HEK293 (cell line): ENCODE data around the gene LAMA5.

Source experiments
- CTCF ChIA-PET: fragments of 350-600 bp; formaldehyde crosslinking; extraction: SDS; loops from one replicate; lab custom pipeline; 2021; ENCODE audit warnings: antibody characterized with exemption; lab: Yijun Ruan, JAX
- POLR2A ChIA-PET: fragments of 300-600 bp; formaldehyde crosslinking; extraction: SDS; loops from one replicate; lab custom pipeline; 2020; ENCODE audit warnings: antibody characterized with exemption, inconsistent platforms; lab: Yijun Ruan, JAX
- H3K27ac ChIP-seq: fragments of 200-500 bp; sonication (Bioruptor generic); 2 replicates; pipeline ENCODE4 v1.5.1; 2014; ENCODE audit warnings: low read depth, low read length, control low read depth, inconsistent platforms; ENCODE audit errors: extremely low read depth
- H3K36me3 ChIP-seq, 2 experiments: fragments of 200-500 bp in 1 of 2; sonication (Bioruptor generic) in 1 of 2; 1 replicate in 1 of 2; 2 replicates in 1 of 2; pipeline ENCODE4 v1.5.1; 2014 to 2017; ENCODE audit warnings: inconsistent platforms in 2 of 2, low read length in 2 of 2; ENCODE audit not compliant: control insufficient read depth in 2 of 2, insufficient read depth in 1 of 2
- H3K4me1 ChIP-seq: fragments of 200-500 bp; sonication (Bioruptor generic); 2 replicates; pipeline ENCODE4 v1.5.1; 2014; ENCODE audit warnings: mild to moderate bottlenecking, low read length, inconsistent platforms; ENCODE audit not compliant: control insufficient read depth, insufficient read depth
- H3K4me3 ChIP-seq: 2 replicates; pipeline ENCODE4 v1.5.1; 2011; ENCODE audit warnings: low read depth, mild to moderate bottlenecking, control low read depth, low read length, moderate library complexity
- H3K9me3 ChIP-seq: fragments of 200-500 bp; sonication (Bioruptor generic); 2 replicates; pipeline ENCODE4 v1.5.1; 2014; ENCODE audit warnings: low read depth, low read length, inconsistent platforms; ENCODE audit not compliant: control insufficient read depth, insufficient read depth
- BCL6B ChIP-seq: fragments of 450-650 bp; formaldehyde crosslinking; IDR thresholded peaks from 2 replicates; pipeline ENCODE4 v1.5.1; 2017; ENCODE audit warnings: missing biosample characterization, missing genetic modification characterization
- GLI2 ChIP-seq: fragments of 450-650 bp; formaldehyde crosslinking; IDR thresholded peaks from 2 replicates; pipeline ENCODE4; 2017; ENCODE audit warnings: missing biosample characterization, missing genetic modification characterization, low read depth, borderline replicate concordance
- KLF16 ChIP-seq: fragments of 450-650 bp; formaldehyde crosslinking; IDR thresholded peaks from 2 replicates; pipeline ENCODE4 v1.5.1; 2017; ENCODE audit warnings: missing biosample characterization, missing genetic modification characterization
- OVOL3 ChIP-seq: fragments of 450-650 bp; formaldehyde crosslinking; IDR thresholded peaks from 2 replicates; pipeline ENCODE4 v1.5.1; 2016; ENCODE audit warnings: missing biosample characterization, missing genetic modification characterization
- SCRT1 ChIP-seq: fragments of 450-650 bp; formaldehyde crosslinking; IDR thresholded peaks from 2 replicates; pipeline ENCODE4 v1.5.1; 2016; ENCODE audit warnings: missing biosample characterization, missing genetic modification characterization, borderline replicate concordance
- TCF7L2 ChIP-seq: IDR thresholded peaks from 2 replicates; pipeline ENCODE4 v1.6.1; 2011; ENCODE audit warnings: low read depth, mild to moderate bottlenecking, inconsistent platforms, low read length, moderate library complexity, borderline replicate concordance
- ZBTB1 ChIP-seq: fragments of 450-650 bp; formaldehyde crosslinking; IDR thresholded peaks from 2 replicates; pipeline ENCODE4 v1.5.1; 2016; ENCODE audit warnings: missing biosample characterization, missing genetic modification characterization
- ZBTB48 ChIP-seq: fragments of 450-650 bp; formaldehyde crosslinking; IDR thresholded peaks from 2 replicates; pipeline ENCODE4 v1.5.1; 2016; ENCODE audit warnings: missing biosample characterization, missing genetic modification characterization
- ZBTB49 ChIP-seq: fragments of 450-650 bp; formaldehyde crosslinking; IDR thresholded peaks from 2 replicates; pipeline ENCODE4 v1.5.1; 2016; ENCODE audit warnings: missing biosample characterization, missing genetic modification characterization, low read depth
- ZFHX2 ChIP-seq: fragments of 450-650 bp; formaldehyde crosslinking; conservative IDR thresholded peaks from 2 replicates; pipeline ENCODE4 v1.5.1; 2016; ENCODE audit warnings: missing biosample characterization, missing genetic modification characterization
- ZNF133 ChIP-seq: fragments of 450-650 bp; formaldehyde crosslinking; IDR thresholded peaks from 2 replicates; pipeline ENCODE4 v1.5.1; 2016; ENCODE audit warnings: missing biosample characterization, missing genetic modification characterization
- ZNF146 ChIP-seq: fragments of 450-650 bp; formaldehyde crosslinking; IDR thresholded peaks from 2 replicates; pipeline ENCODE4 v1.5.1; 2016; ENCODE audit warnings: missing biosample characterization, missing genetic modification characterization
- ZNF18 ChIP-seq: fragments of 450-650 bp; formaldehyde crosslinking; IDR thresholded peaks from 2 replicates; pipeline ENCODE4 v1.5.1; 2016; ENCODE audit warnings: missing biosample characterization, missing genetic modification characterization
- ZNF214 ChIP-seq: fragments of 450-650 bp; formaldehyde crosslinking; IDR thresholded peaks from 2 replicates; pipeline ENCODE4 v1.5.1; 2017; ENCODE audit warnings: missing biosample characterization, mild to moderate bottlenecking, missing genetic modification characterization, borderline replicate concordance
- ZNF529 ChIP-seq: fragments of 450-650 bp; formaldehyde crosslinking; IDR thresholded peaks from 2 replicates; pipeline ENCODE4 v1.5.1; 2017; ENCODE audit warnings: missing genetic modification characterization, missing biosample characterization; ENCODE audit not compliant: insufficient replicate concordance
- ZNF658 ChIP-seq: fragments of 450-650 bp; formaldehyde crosslinking; IDR thresholded peaks from 2 replicates; pipeline ENCODE4; 2016; ENCODE audit warnings: missing biosample characterization, missing genetic modification characterization
- ZNF692 ChIP-seq: fragments of 450-650 bp; formaldehyde crosslinking; IDR thresholded peaks from 2 replicates; pipeline ENCODE4 v1.5.1; 2016; ENCODE audit warnings: missing biosample characterization, missing genetic modification characterization
- ZNF747 ChIP-seq: fragments of 450-650 bp; formaldehyde crosslinking; IDR thresholded peaks from 2 replicates; pipeline ENCODE4 v1.5.1; 2016; ENCODE audit warnings: missing biosample characterization, missing genetic modification characterization
- ZSCAN18 ChIP-seq: fragments of 450-650 bp; formaldehyde crosslinking; IDR thresholded peaks from 2 replicates; pipeline ENCODE4 v1.5.1; 2016; ENCODE audit warnings: missing biosample characterization, missing genetic modification characterization
- TF ChIP-seq, protein P1 (sequence below): fragments of 450-650 bp; formaldehyde crosslinking; IDR thresholded peaks from 2 replicates; pipeline ENCODE4 v1.5.1; 2017; ENCODE audit warnings: missing biosample characterization, missing genetic modification characterization
- TF ChIP-seq, protein P2 (sequence below): fragments of 450-650 bp; formaldehyde crosslinking; IDR thresholded peaks from 2 replicates; pipeline ENCODE4 v1.5.1; 2016; ENCODE audit warnings: missing biosample characterization, missing genetic modification characterization

LAMA5 gene

DNA sequence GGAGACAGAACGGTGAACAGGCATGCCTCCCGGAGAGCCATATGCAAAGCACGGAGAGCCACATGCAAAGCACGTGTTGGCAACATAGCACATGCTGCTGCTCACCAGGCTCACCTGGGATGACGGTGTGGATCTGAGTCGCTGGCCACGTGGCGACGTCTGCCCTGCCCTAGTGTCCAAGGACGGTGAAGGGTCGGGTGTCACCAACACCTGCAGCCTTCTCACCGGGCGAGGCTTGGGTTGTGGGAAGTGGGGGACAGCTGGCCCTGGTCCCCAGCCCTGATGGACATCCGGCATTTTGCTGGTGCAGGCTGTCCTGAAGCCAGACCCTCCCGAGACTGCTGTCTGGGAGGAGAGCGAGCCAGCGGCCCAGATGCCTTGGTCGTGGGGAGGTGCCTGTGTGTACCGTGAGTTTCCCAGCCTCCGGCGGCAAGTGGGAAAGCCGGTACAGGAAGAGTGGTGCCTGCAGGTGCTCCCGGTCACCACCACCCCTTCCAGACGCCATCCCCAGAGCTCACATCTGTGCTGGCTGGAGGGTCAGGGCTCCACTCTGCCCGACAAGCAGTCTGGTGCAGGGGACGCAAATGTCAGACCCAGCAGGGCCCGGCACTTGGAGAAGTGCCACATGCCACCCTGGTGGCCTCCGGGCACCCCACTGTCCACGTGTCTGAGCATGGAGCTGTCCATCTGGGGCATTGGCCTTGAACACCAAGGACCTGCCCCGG lies 70.2 kb downstream of the LAMA5 start (continued):
- TF ChIP-seq ZBTB48 (tag by site-specific recombination), result no peak
- no peak for TF ChIP-seq OVOL3 (tag by site-specific recombination)
- TF ChIP-seq GLI2 (tag by site-specific recombination), result no peak
- no peak for TF ChIP-seq BCL6B (tag by site-specific recombination)
- TF ChIP-seq, protein P1, sequence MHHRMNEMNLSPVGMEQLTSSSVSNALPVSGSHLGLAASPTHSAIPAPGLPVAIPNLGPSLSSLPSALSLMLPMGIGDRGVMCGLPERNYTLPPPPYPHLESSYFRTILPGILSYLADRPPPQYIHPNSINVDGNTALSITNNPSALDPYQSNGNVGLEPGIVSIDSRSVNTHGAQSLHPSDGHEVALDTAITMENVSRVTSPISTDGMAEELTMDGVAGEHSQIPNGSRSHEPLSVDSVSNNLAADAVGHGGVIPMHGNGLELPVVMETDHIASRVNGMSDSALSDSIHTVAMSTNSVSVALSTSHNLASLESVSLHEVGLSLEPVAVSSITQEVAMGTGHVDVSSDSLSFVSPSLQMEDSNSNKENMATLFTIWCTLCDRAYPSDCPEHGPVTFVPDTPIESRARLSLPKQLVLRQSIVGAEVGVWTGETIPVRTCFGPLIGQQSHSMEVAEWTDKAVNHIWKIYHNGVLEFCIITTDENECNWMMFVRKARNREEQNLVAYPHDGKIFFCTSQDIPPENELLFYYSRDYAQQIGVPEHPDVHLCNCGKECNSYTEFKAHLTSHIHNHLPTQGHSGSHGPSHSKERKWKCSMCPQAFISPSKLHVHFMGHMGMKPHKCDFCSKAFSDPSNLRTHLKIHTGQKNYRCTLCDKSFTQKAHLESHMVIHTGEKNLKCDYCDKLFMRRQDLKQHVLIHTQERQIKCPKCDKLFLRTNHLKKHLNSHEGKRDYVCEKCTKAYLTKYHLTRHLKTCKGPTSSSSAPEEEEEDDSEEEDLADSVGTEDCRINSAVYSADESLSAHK (tag by site-specific recombination), result no peak
- no peak for TF ChIP-seq ZBTB1 (tag by site-specific recombination)
- TF ChIP-seq KLF16, result no peak
- no peak for TF ChIP-seq ZNF133 (tag by site-specific recombination)
- TF ChIP-seq, all 188 proteins: peak for 0

DNA sequence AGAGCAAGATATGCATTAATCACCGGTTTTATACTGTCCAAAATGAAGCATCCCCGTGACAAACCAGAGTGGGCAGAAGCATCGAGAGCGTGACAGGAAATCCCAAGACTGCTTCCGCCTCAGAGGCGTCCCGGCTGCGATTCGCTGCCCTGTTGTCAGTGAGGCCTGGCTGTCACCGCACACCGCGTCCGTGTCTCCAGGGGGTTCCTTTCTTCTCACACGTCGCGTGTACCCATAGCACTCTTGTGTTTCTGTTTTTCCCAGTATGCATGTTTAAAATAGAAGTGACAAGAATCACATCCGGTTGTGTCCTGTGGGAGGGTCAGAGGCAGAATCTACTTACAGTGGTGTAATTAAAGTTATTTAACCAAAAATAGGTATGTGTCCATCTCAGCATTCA lies 72.6 kb downstream of the LAMA5 start:
- ChIA-PET POLR2A (no interaction called here), CTCF (no interaction called here)
- peaks cover 2 to 79% of the 10 kb centered on the region in 2 experiments; a peak in 2 of 3 replicates for H3K36me3 ChIP-seq

More for the DNA sequence above, 72.6 kb downstream of the LAMA5 start:
- TF ChIP-seq ZNF133 (tag by site-specific recombination) (no peak), ZNF529 (tag by site-specific recombination) (no peak), ZNF214 (tag by site-specific recombination) (no peak), ZSCAN18 (no peak), ZNF747 (tag by site-specific recombination) (no peak), ZNF692 (no peak), ZBTB49 (tag by site-specific recombination) (no peak), GLI2 (tag by site-specific recombination) (no peak), ZNF18 (tag by site-specific recombination) (no peak), TCF7L2 (no peak), ZNF146 (tag by site-specific recombination) (no peak), SCRT1 (no peak), ZNF658 (tag by site-specific recombination) (no peak), ZFHX2 (no peak)
- TF ChIP-seq, protein P2, sequence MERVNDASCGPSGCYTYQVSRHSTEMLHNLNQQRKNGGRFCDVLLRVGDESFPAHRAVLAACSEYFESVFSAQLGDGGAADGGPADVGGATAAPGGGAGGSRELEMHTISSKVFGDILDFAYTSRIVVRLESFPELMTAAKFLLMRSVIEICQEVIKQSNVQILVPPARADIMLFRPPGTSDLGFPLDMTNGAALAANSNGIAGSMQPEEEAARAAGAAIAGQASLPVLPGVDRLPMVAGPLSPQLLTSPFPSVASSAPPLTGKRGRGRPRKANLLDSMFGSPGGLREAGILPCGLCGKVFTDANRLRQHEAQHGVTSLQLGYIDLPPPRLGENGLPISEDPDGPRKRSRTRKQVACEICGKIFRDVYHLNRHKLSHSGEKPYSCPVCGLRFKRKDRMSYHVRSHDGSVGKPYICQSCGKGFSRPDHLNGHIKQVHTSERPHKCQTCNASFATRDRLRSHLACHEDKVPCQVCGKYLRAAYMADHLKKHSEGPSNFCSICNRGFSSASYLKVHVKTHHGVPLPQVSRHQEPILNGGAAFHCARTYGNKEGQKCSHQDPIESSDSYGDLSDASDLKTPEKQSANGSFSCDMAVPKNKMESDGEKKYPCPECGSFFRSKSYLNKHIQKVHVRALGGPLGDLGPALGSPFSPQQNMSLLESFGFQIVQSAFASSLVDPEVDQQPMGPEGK (tag by site-specific recombination), result no peak
- no peak overlapping the region for H3K27ac ChIP-seq
- no peaks in the 10 kb centered on the region for H3K4me1 ChIP-seq
- H3K4me3 ChIP-seq, result no peak overlapping the region
- no peaks in the 10 kb centered on the region for H3K9me3 ChIP-seq
